Thyroid gland (tissue), 4 donors: ENCODE results near the gene TIMP3.

ENCODE experiments used
- POLR2A ChIP-seq, 2 donors: fragments of 450-650 bp; IDR thresholded peaks; one replicate each; pipeline ENCODE4 v1.6.1; 2017; ENCODE audit warnings: antibody characterized with exemption in 2 of 2, mild to moderate bottlenecking in 2 of 2, moderate library complexity in 1 of 2
- TF ChIP-seq, protein P1 (sequence below), 6 experiments: fragments of 200-600 bp in 3 of 6; fragments of 450-650 bp in 3 of 6; sonication (generic) in 3 of 6; IDR thresholded peaks; one replicate each; pipeline ENCODE4 v1.5.1; 2016 to 2019; ENCODE audit warnings: antibody characterized with exemption in 6 of 6, mild to moderate bottlenecking in 2 of 6, inconsistent platforms in 1 of 6, moderate library complexity in 1 of 6

DNA sequence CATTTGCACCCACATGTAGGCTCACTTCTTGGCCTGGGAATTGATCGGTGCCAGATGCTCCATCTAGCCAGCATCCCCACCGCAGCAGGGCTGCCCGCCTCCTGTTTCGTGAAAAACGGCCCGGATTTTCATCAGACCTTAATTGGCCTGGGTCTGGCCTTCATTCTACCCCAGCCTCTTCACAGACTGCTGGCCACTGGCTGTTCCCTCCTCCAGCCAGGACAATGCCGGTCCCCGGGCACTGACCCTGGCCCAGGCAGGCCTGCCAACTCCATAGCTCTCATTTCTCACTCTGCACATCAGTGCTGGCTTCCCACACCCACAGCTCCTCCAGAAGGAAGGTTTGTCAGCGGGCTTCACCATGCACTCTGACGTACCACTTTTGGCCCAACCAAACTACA, 27.9 kb downstream of the TIMP3 start:
- TF ChIP-seq, protein P1, sequence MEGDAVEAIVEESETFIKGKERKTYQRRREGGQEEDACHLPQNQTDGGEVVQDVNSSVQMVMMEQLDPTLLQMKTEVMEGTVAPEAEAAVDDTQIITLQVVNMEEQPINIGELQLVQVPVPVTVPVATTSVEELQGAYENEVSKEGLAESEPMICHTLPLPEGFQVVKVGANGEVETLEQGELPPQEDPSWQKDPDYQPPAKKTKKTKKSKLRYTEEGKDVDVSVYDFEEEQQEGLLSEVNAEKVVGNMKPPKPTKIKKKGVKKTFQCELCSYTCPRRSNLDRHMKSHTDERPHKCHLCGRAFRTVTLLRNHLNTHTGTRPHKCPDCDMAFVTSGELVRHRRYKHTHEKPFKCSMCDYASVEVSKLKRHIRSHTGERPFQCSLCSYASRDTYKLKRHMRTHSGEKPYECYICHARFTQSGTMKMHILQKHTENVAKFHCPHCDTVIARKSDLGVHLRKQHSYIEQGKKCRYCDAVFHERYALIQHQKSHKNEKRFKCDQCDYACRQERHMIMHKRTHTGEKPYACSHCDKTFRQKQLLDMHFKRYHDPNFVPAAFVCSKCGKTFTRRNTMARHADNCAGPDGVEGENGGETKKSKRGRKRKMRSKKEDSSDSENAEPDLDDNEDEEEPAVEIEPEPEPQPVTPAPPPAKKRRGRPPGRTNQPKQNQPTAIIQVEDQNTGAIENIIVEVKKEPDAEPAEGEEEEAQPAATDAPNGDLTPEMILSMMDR (IDR thresholded peaks at IDR 0.05) = no peak
- no peak for TF ChIP-seq POLR2A (IDR thresholded peaks at IDR 0.05)
